Measurements from ENCODE around the gene SSR4.

DNA sequence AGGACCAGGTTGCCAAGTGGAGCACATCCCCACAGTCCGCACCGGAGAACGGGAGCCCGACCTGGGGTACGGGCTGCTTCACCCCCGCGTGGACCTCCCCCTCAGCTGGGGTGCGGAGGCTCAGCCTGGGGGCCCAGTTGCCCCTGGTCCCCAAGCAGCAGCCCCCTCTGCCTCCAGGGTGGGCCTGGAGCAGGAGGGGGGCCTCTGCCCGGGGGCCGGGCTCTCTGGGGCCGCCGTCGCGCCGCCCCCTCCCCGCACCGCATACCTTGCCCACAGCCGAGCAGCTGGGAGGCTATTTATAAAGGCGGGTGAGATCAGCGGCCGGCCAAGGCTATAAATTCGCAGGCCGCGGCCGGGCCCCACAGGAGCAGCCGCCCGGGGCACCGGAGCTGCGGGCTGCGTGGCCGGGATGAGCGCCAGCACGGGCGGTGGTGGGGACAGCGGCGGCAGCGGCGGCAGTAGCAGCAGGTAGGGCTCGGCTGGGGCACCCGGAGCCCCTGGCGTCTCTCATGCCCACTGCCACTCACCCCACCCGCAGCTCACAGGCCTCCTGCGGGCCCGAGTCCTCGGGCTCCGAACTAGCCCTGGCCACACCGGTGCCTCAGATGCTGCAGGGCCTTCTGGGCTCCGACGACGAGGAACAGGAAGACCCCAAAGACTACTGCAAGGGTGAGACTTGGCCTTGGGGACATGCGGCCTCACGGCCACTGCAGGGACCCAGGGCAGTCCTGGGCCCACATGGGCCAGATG, 13.6 kb upstream of the SSR4 start, which contains the start of gene SRPK3:
- TF ChIP-seq CTCF (conservative IDR thresholded peaks at IDR 0.05) = no peak
- no peak for TF ChIP-seq ZFX (IDR thresholded peaks at IDR 0.05)

All from C4-2B (cell line).